Measurements from ENCODE around the gene FMO4. TPM values are rescaled to one million over a fixed set of nuclear protein-coding genes. Genes with fewer than 3 reads are reported as not detected.
A peak's percentile ranks its signal among the peaks of the same experiment; 100 is the strongest.
"Not testable (repeated sequence)": the region's sequence is repeated elsewhere in the genome, so short reads cannot be mapped to it uniquely, and the experiment has no call there.

FMO4 gene
- total RNA-seq, 1 experiment from 2014 or later = 0.63 TPM

DNA sequence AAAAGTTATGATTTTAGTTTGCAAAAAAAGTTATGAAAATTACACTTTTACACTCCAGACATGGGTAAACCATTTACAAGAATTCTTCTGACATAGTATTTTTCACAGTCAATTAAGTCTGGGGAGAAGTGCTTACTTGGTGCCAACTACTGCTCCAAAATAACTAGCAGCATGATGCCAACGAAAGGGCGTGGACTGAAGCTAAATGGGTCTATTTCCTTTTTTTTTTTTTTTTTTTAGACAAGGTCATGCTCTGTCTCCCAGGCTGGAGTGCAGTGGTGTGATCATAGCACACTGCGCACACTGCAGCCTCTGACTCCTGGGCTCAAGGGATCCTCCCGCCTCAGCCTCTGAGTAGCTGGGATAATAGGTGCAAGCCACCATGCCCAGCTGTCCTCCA lies 43.2 kb downstream of the FMO4 start:
- H3K4me3 Mint-ChIP-seq (ENCODE audit: unreplicated experiment) = no peak overlapping the region
- CTCF ChIA-PET = interaction anchor here (0.6 to 1.8 kb wide), 5 partner anchors 13 to 1784 kb away, joined by 3 to 7 read pairs (median 3); no protein-coding TSS in a partner anchor
- H3K27ac Mint-ChIP-seq (ENCODE audit: low read depth, unreplicated experiment) = no peak overlapping the region
- peaks cover 16% of the 10 kb centered on the region for H3K27me3 Mint-ChIP-seq (ENCODE audit: insufficient read depth, unreplicated experiment)
- TF ChIP-seq, protein P1, sequence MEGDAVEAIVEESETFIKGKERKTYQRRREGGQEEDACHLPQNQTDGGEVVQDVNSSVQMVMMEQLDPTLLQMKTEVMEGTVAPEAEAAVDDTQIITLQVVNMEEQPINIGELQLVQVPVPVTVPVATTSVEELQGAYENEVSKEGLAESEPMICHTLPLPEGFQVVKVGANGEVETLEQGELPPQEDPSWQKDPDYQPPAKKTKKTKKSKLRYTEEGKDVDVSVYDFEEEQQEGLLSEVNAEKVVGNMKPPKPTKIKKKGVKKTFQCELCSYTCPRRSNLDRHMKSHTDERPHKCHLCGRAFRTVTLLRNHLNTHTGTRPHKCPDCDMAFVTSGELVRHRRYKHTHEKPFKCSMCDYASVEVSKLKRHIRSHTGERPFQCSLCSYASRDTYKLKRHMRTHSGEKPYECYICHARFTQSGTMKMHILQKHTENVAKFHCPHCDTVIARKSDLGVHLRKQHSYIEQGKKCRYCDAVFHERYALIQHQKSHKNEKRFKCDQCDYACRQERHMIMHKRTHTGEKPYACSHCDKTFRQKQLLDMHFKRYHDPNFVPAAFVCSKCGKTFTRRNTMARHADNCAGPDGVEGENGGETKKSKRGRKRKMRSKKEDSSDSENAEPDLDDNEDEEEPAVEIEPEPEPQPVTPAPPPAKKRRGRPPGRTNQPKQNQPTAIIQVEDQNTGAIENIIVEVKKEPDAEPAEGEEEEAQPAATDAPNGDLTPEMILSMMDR (IDR thresholded peaks at IDR 0.05; ENCODE audit: unreplicated experiment) = no peak
- peaks cover 9% of the 10 kb centered on the region for H3K9me3 Mint-ChIP-seq (ENCODE audit: unreplicated experiment)
- no peak for DNase-seq (ENCODE audit: unreplicated experiment)
- no peaks in the 10 kb centered on the region for H3K36me3 Mint-ChIP-seq (ENCODE audit: insufficient read depth, unreplicated experiment)
- POLR2A ChIA-PET = interaction anchor here (0.8 to 1.0 kb wide), 2 partner anchors 83 to 128 kb away, joined by 3 read pairs; partner anchors contain the start of gene PRRC2C
- no peaks in the 10 kb centered on the region for H3K4me1 Mint-ChIP-seq (ENCODE audit: insufficient read depth, unreplicated experiment)
- intact Hi-C loops (cut with micrococcal nuclease) = no loop called here
- BruUV-seq (replicated peaks) = no TSS peak

DNA sequence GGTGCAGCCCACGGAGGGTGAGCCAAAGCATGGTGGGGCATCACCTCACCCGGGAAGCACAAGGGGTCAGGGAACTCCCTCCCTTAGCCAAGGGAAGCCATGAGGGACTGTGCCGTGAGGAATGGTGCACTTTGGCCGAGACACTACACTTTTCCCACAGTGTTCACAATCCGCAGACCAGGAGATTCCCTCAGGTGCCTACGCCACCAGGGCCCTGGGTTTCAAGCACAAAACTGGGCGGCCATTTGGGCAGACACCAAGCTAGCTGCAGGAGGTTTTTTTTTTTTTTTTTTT lies 45.3 kb downstream of the FMO4 start:
- H3K36me3 Mint-ChIP-seq (ENCODE audit: insufficient read depth, unreplicated experiment); H3K4me1 Mint-ChIP-seq (ENCODE audit: insufficient read depth, unreplicated experiment); DNase-seq (ENCODE audit: unreplicated experiment); POLR2A ChIA-PET; intact Hi-C loops (cut with micrococcal nuclease); H3K27ac Mint-ChIP-seq (ENCODE audit: low read depth, unreplicated experiment); H3K4me3 Mint-ChIP-seq (ENCODE audit: unreplicated experiment); BruUV-seq (replicated peaks): not testable (repeated sequence)
- CTCF ChIA-PET = interaction anchor here (0.6 to 0.9 kb wide), 5 partner anchors 39 to 1108 kb away, joined by 3 to 4 read pairs (median 4); no protein-coding TSS in a partner anchor
- Mint-ChIP-seq H3K9me3 (ENCODE audit: unreplicated experiment) (peaks cover 23% of the 10 kb centered on the region), H3K27me3 (ENCODE audit: insufficient read depth, unreplicated experiment) (peaks cover 16% of the 10 kb centered on the region)

GRCh38 chr1:171359731-171360527 lies 45.9 kb downstream of the FMO4 start:
- BruUV-seq (replicated peaks); H3K4me3 Mint-ChIP-seq (ENCODE audit: unreplicated experiment); POLR2A ChIA-PET; H3K36me3 Mint-ChIP-seq (ENCODE audit: insufficient read depth, unreplicated experiment); H3K4me1 Mint-ChIP-seq (ENCODE audit: insufficient read depth, unreplicated experiment); H3K27ac Mint-ChIP-seq (ENCODE audit: low read depth, unreplicated experiment); intact Hi-C loops (cut with micrococcal nuclease): not testable (repeated sequence)
- DNase-seq (ENCODE audit: unreplicated experiment) = peak; percentile 27
- CTCF ChIA-PET = interaction anchor here (0.6 to 0.9 kb wide), 4 partner anchors 39 to 1109 kb away, joined by 4 read pairs; no protein-coding TSS in a partner anchor
- Mint-ChIP-seq H3K27me3 (ENCODE audit: insufficient read depth, unreplicated experiment) (peaks cover 16% of the 10 kb centered on the region), H3K9me3 (ENCODE audit: unreplicated experiment) (peaks cover 23% of the 10 kb centered on the region)

DNA sequence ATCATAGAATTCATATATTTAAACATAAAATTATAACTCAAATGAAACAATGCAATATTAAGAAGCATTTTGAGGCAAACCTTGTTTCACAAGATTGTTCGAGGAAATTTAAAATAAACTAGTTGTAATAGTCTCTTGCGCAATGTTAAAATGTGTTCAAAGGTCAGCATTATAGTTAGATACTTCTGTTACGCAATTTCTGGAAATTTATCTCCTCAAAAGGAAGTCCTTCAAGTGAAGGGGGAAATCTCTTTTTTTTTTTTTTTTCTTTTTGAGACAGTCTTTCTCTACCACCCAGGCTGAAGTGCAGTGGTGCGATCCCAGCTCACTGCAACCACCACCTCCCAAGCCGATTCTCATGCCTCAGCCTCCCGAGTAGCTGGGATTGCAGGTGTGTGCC lies 52.1 kb downstream of the FMO4 start:
- intact Hi-C loops (cut with micrococcal nuclease) = no loop called here
- ChIA-PET POLR2A (no interaction called here), CTCF (interaction anchor here (0.7 to 2.4 kb wide), 5 partner anchors 39 to 120 kb away, joined by 3 to 13 read pairs (median 3); partner anchors contain the start of gene FMO4)
- H3K27me3 Mint-ChIP-seq (ENCODE audit: insufficient read depth, unreplicated experiment) = peaks cover 8% of the 10 kb centered on the region
- H3K4me3 Mint-ChIP-seq (ENCODE audit: unreplicated experiment) = no peak overlapping the region
- no TSS peak for BruUV-seq (replicated peaks)
- H3K4me1 Mint-ChIP-seq (ENCODE audit: insufficient read depth, unreplicated experiment) = no peaks in the 10 kb centered on the region
- no peak overlapping the region for H3K27ac Mint-ChIP-seq (ENCODE audit: low read depth, unreplicated experiment)
- H3K36me3 Mint-ChIP-seq (ENCODE audit: insufficient read depth, unreplicated experiment) = no peaks in the 10 kb centered on the region
- TF ChIP-seq, protein P1 (IDR thresholded peaks at IDR 0.05; ENCODE audit: unreplicated experiment) = no peak
- peak; percentile 56 for DNase-seq (ENCODE audit: unreplicated experiment)
- peaks cover 23% of the 10 kb centered on the region for H3K9me3 Mint-ChIP-seq (ENCODE audit: unreplicated experiment)

DNA sequence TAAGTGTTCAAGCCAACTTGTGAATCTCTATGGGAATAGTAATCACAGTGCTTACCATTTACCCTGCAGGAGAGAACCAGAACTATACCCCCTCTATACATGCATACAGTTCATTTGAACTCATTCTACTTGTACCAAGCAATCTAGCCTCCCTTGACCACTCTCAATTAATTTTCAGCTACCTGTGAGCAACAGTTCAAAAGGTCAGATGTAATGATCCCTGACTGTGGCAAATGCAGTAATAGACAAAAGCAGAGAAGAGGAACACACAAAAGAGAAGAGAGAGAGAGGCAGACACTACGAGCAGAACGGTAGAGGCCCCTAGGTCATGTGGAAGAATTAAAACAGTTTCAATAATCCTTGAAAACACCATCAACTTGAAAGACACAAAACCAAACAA lies 52.8 kb downstream of the FMO4 start:
- intact Hi-C loops (cut with micrococcal nuclease) = no loop called here
- peaks cover under 1% of the 10 kb centered on the region for H3K27me3 Mint-ChIP-seq (ENCODE audit: insufficient read depth, unreplicated experiment)
- H3K4me3 Mint-ChIP-seq (ENCODE audit: unreplicated experiment) = no peak overlapping the region
- no peak overlapping the region for H3K27ac Mint-ChIP-seq (ENCODE audit: low read depth, unreplicated experiment)
- BruUV-seq (replicated peaks) = no TSS peak
- DNase-seq (ENCODE audit: unreplicated experiment) = no peak
- POLR2A ChIA-PET = interaction anchor here (1.2 kb wide), 1 partner anchor 58 kb away, joined by 3 read pairs; no protein-coding TSS in a partner anchor
- TF ChIP-seq, protein P1 (IDR thresholded peaks at IDR 0.05; ENCODE audit: unreplicated experiment) = no peak
- H3K36me3 Mint-ChIP-seq (ENCODE audit: insufficient read depth, unreplicated experiment) = no peaks in the 10 kb centered on the region
- CTCF ChIA-PET = interaction anchor here (0.6 to 2.4 kb wide), 6 partner anchors 40 to 121 kb away, joined by 3 to 13 read pairs (median 3); partner anchors contain the start of gene FMO4
- H3K4me1 Mint-ChIP-seq (ENCODE audit: insufficient read depth, unreplicated experiment) = no peaks in the 10 kb centered on the region
- H3K9me3 Mint-ChIP-seq (ENCODE audit: unreplicated experiment) = peaks cover 18% of the 10 kb centered on the region

Measured in MCF 10A (cell line).